HEK293 (cell line): ENCODE measurements around the gene ACADVL.

Source experiments
- CTCF ChIA-PET: fragments of 350-600 bp; formaldehyde crosslinking; extraction: SDS; loops from one replicate; lab custom pipeline; 2021; ENCODE audit warnings: antibody characterized with exemption; lab: Yijun Ruan, JAX
- POLR2A ChIA-PET: fragments of 300-600 bp; formaldehyde crosslinking; extraction: SDS; loops from one replicate; lab custom pipeline; 2020; ENCODE audit warnings: antibody characterized with exemption, inconsistent platforms; lab: Yijun Ruan, JAX
- H3K27ac ChIP-seq: fragments of 200-500 bp; sonication (Bioruptor generic); 2 replicates; pipeline ENCODE4 v1.5.1; 2014; ENCODE audit warnings: low read depth, low read length, control low read depth, inconsistent platforms; ENCODE audit errors: extremely low read depth
- H3K36me3 ChIP-seq, 2 experiments: fragments of 200-500 bp in 1 of 2; sonication (Bioruptor generic) in 1 of 2; 1 replicate in 1 of 2; 2 replicates in 1 of 2; pipeline ENCODE4 v1.5.1; 2014 to 2017; ENCODE audit warnings: inconsistent platforms in 2 of 2, low read length in 2 of 2; ENCODE audit not compliant: control insufficient read depth in 2 of 2, insufficient read depth in 1 of 2
- H3K4me1 ChIP-seq: fragments of 200-500 bp; sonication (Bioruptor generic); 2 replicates; pipeline ENCODE4 v1.5.1; 2014; ENCODE audit warnings: mild to moderate bottlenecking, low read length, inconsistent platforms; ENCODE audit not compliant: control insufficient read depth, insufficient read depth
- H3K4me3 ChIP-seq: 2 replicates; pipeline ENCODE4 v1.5.1; 2011; ENCODE audit warnings: low read depth, mild to moderate bottlenecking, control low read depth, low read length, moderate library complexity
- H3K9me3 ChIP-seq: fragments of 200-500 bp; sonication (Bioruptor generic); 2 replicates; pipeline ENCODE4 v1.5.1; 2014; ENCODE audit warnings: low read depth, low read length, inconsistent platforms; ENCODE audit not compliant: control insufficient read depth, insufficient read depth
- EGR2 ChIP-seq: fragments of 450-650 bp; formaldehyde crosslinking; IDR thresholded peaks from 2 replicates; pipeline ENCODE4 v1.5.1; 2016; ENCODE audit warnings: low read depth, missing biosample characterization, missing genetic modification characterization
- MEIS1 ChIP-seq: sonication (generic); formaldehyde crosslinking; IDR thresholded peaks from 2 replicates; pipeline ENCODE4 v1.8.1; 2022; ENCODE audit warnings: missing genetic modification reagents, mild to moderate bottlenecking, borderline replicate concordance
- PRDM1 ChIP-seq: fragments of 450-650 bp; formaldehyde crosslinking; IDR thresholded peaks from 2 replicates; pipeline ENCODE4; 2016; ENCODE audit warnings: missing biosample characterization, missing genetic modification characterization
- YY1 ChIP-seq: fragments of 450-650 bp; formaldehyde crosslinking; IDR thresholded peaks from 2 replicates; pipeline ENCODE4 v1.5.1; 2018; ENCODE audit warnings: missing biosample characterization, missing genetic modification characterization
- ZNF174 ChIP-seq: fragments of 450-650 bp; formaldehyde crosslinking; IDR thresholded peaks from 2 replicates; pipeline ENCODE4 v1.5.0; 2017; ENCODE audit warnings: missing biosample characterization, mild to moderate bottlenecking, missing genetic modification characterization
- ZNF2 ChIP-seq: fragments of 450-650 bp; formaldehyde crosslinking; IDR thresholded peaks from 2 replicates; pipeline ENCODE4 v1.5.1; 2016; ENCODE audit warnings: missing biosample characterization, missing genetic modification characterization
- ZNF24 ChIP-seq: fragments of 450-650 bp; formaldehyde crosslinking; IDR thresholded peaks from 2 replicates; pipeline ENCODE4 v1.5.1; 2016; ENCODE audit warnings: missing biosample characterization, missing genetic modification characterization
- ZNF248 ChIP-seq: fragments of 450-650 bp; formaldehyde crosslinking; IDR thresholded peaks from 2 replicates; pipeline ENCODE4 v1.5.1; 2017; ENCODE audit warnings: missing biosample characterization, missing genetic modification characterization
- ZNF274 ChIP-seq, 2 experiments: fragments of 200-500 bp in 1 of 2; fragments of 450-650 bp in 1 of 2; sonication (Bioruptor generic) in 1 of 2; formaldehyde crosslinking in 1 of 2; IDR thresholded peaks; 2 replicates each; pipeline versions ENCODE4 v1.5.1 to v1.6.1; 2014 to 2016; ENCODE audit warnings: borderline replicate concordance in 1 of 2, inconsistent platforms in 1 of 2, low read length in 1 of 2, missing biosample characterization in 1 of 2, missing genetic modification characterization in 1 of 2
- ZNF391 ChIP-seq: fragments of 450-650 bp; formaldehyde crosslinking; IDR thresholded peaks from 2 replicates; pipeline ENCODE4 v1.5.1; 2016; ENCODE audit warnings: low read depth, missing biosample characterization, missing genetic modification characterization, borderline replicate concordance
- ZNF426 ChIP-seq: fragments of 450-650 bp; formaldehyde crosslinking; IDR thresholded peaks from 2 replicates; pipeline ENCODE4 v1.5.1; 2017; ENCODE audit warnings: missing biosample characterization, missing genetic modification characterization, mild to moderate bottlenecking, inconsistent platforms, moderate library complexity
- ZNF473 ChIP-seq: fragments of 450-650 bp; formaldehyde crosslinking; IDR thresholded peaks from 2 replicates; pipeline ENCODE4 v1.5.1; 2017; ENCODE audit warnings: missing biosample characterization, missing genetic modification characterization
- ZNF48 ChIP-seq: fragments of 450-650 bp; formaldehyde crosslinking; IDR thresholded peaks from 2 replicates; pipeline ENCODE4 v1.5.1; 2016; ENCODE audit warnings: missing biosample characterization, missing genetic modification characterization
- ZNF501 ChIP-seq: fragments of 450-650 bp; formaldehyde crosslinking; IDR thresholded peaks from 2 replicates; pipeline ENCODE4 v1.5.1; 2016; ENCODE audit warnings: missing biosample characterization, missing genetic modification characterization
- ZNF549 ChIP-seq: fragments of 450-650 bp; IDR thresholded peaks from 2 replicates; pipeline ENCODE4 v1.5.1; 2018; ENCODE audit warnings: missing biosample characterization, missing genetic modification characterization, mild to moderate bottlenecking, inconsistent platforms, moderate library complexity
- ZNF555 ChIP-seq: fragments of 450-650 bp; formaldehyde crosslinking; conservative IDR thresholded peaks from 2 replicates; pipeline ENCODE4 v1.5.1; 2017; ENCODE audit warnings: missing biosample characterization, mild to moderate bottlenecking, missing genetic modification characterization, inconsistent platforms
- ZNF600 ChIP-seq: fragments of 450-650 bp; formaldehyde crosslinking; IDR thresholded peaks from 2 replicates; pipeline ENCODE4 v1.5.1; 2016; ENCODE audit warnings: missing biosample characterization, missing genetic modification characterization
- ZNF76 ChIP-seq: fragments of 450-650 bp; formaldehyde crosslinking; IDR thresholded peaks from 2 replicates; pipeline ENCODE4; 2016; ENCODE audit warnings: low read depth, missing biosample characterization, missing genetic modification characterization, borderline replicate concordance
- ZNF792 ChIP-seq: fragments of 450-650 bp; formaldehyde crosslinking; IDR thresholded peaks from 2 replicates; pipeline ENCODE4 v1.5.1; 2016; ENCODE audit warnings: missing biosample characterization, missing genetic modification characterization
- ZXDB ChIP-seq: fragments of 450-650 bp; formaldehyde crosslinking; IDR thresholded peaks from 2 replicates; pipeline ENCODE4 v1.5.1; 2016; ENCODE audit warnings: missing biosample characterization, missing genetic modification characterization
- TF ChIP-seq, protein P1 (sequence below): fragments of 450-650 bp; formaldehyde crosslinking; IDR thresholded peaks from 2 replicates; pipeline ENCODE4 v1.5.1; 2017; ENCODE audit warnings: missing biosample characterization, missing genetic modification characterization
- TF ChIP-seq, protein P2 (sequence below): fragments of 450-650 bp; formaldehyde crosslinking; IDR thresholded peaks from 2 replicates; pipeline ENCODE4 v1.5.1; 2017; ENCODE audit warnings: missing biosample characterization, missing genetic modification characterization
- TF ChIP-seq, protein P3 (sequence below): fragments of 450-650 bp; formaldehyde crosslinking; IDR thresholded peaks from 2 replicates; pipeline ENCODE4 v1.5.1; 2016; ENCODE audit warnings: missing biosample characterization, missing genetic modification characterization
- TF ChIP-seq, protein P4 (sequence below): fragments of 450-650 bp; formaldehyde crosslinking; optimal IDR thresholded peaks from 2 replicates; pipeline ENCODE3; 2016; ENCODE audit warnings: missing biosample characterization, mild to moderate bottlenecking, missing genetic modification characterization

ACADVL gene

DNA sequence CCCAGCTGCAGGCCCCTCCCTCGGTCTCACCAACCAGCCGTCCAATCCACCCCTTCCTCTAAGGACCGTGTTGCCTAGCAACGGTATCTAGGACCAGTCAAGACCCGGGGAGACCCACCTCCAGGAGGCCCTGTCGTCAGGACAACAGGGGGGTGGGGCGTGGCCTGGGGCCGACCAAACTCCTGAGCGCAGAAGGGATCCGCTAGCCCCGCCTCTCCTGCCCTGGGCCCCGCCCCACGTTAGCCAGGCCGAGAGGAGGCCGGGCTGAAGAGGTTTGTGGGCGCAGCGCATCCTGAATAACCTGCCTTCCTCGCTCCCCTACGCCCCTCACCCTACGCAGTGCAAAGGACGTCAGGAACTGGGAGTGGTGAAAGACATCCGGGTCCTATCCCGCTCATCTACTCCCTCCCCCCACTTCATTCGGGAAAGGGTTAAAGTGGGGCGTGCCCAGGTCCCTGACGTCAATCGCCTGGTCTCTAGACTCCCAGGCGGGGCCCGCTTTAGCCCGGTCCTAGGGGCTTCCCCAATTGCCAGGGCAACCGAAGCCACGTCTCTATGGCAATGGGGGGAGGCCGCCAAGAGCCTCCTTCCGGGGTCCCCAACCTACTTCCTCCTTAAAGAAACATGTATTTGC, 14.8 kb upstream of the ACADVL start (continued):
- TF ChIP-seq, protein P1, sequence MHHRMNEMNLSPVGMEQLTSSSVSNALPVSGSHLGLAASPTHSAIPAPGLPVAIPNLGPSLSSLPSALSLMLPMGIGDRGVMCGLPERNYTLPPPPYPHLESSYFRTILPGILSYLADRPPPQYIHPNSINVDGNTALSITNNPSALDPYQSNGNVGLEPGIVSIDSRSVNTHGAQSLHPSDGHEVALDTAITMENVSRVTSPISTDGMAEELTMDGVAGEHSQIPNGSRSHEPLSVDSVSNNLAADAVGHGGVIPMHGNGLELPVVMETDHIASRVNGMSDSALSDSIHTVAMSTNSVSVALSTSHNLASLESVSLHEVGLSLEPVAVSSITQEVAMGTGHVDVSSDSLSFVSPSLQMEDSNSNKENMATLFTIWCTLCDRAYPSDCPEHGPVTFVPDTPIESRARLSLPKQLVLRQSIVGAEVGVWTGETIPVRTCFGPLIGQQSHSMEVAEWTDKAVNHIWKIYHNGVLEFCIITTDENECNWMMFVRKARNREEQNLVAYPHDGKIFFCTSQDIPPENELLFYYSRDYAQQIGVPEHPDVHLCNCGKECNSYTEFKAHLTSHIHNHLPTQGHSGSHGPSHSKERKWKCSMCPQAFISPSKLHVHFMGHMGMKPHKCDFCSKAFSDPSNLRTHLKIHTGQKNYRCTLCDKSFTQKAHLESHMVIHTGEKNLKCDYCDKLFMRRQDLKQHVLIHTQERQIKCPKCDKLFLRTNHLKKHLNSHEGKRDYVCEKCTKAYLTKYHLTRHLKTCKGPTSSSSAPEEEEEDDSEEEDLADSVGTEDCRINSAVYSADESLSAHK (tag by site-specific recombination), result no peak
- TF ChIP-seq ZNF792 (tag by site-specific recombination) (no peak), PRDM1 (no peak), ZNF248 (tag by site-specific recombination) (no peak), ZNF555 (no peak), ZNF600 (tag by site-specific recombination) (no peak), ZXDB (tag by site-specific recombination) (no peak), YY1 (tag by site-specific recombination) (no peak), ZNF24 (tag by site-specific recombination) (no peak), ZNF274 (IDR thresholded peaks at IDR 0.05; ENCODE audit: low read length) (no peak), ZNF274 (tag by site-specific recombination; IDR thresholded peaks at IDR 0.05; ENCODE audit: borderline replicate concordance) (no peak), ZNF426 (tag by site-specific recombination) (no peak), ZNF2 (tag by site-specific recombination) (no peak), ZNF501 (tag by site-specific recombination) (no peak)
- TF ChIP-seq, protein P2, sequence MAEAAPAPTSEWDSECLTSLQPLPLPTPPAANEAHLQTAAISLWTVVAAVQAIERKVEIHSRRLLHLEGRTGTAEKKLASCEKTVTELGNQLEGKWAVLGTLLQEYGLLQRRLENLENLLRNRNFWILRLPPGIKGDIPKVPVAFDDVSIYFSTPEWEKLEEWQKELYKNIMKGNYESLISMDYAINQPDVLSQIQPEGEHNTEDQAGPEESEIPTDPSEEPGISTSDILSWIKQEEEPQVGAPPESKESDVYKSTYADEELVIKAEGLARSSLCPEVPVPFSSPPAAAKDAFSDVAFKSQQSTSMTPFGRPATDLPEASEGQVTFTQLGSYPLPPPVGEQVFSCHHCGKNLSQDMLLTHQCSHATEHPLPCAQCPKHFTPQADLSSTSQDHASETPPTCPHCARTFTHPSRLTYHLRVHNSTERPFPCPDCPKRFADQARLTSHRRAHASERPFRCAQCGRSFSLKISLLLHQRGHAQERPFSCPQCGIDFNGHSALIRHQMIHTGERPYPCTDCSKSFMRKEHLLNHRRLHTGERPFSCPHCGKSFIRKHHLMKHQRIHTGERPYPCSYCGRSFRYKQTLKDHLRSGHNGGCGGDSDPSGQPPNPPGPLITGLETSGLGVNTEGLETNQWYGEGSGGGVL, result no peak
- TF ChIP-seq, protein P3, sequence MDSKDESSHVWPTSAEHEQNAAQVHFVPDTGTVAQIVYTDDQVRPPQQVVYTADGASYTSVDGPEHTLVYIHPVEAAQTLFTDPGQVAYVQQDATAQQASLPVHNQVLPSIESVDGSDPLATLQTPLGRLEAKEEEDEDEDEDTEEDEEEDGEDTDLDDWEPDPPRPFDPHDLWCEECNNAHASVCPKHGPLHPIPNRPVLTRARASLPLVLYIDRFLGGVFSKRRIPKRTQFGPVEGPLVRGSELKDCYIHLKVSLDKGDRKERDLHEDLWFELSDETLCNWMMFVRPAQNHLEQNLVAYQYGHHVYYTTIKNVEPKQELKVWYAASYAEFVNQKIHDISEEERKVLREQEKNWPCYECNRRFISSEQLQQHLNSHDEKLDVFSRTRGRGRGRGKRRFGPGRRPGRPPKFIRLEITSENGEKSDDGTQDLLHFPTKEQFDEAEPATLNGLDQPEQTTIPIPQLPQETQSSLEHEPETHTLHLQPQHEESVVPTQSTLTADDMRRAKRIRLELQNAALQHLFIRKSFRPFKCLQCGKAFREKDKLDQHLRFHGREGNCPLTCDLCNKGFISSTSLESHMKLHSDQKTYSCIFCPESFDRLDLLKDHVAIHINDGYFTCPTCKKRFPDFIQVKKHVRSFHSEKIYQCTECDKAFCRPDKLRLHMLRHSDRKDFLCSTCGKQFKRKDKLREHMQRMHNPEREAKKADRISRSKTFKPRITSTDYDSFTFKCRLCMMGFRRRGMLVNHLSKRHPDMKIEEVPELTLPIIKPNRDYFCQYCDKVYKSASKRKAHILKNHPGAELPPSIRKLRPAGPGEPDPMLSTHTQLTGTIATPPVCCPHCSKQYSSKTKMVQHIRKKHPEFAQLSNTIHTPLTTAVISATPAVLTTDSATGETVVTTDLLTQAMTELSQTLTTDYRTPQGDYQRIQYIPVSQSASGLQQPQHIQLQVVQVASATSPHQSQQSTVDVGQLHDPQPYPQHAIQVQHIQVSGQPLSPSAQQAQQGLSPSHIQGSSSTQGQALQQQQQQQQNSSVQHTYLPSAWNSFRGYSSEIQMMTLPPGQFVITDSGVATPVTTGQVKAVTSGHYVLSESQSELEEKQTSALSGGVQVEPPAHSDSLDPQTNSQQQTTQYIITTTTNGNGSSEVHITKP (tag by site-specific recombination), result peak; percentile 89

DNA sequence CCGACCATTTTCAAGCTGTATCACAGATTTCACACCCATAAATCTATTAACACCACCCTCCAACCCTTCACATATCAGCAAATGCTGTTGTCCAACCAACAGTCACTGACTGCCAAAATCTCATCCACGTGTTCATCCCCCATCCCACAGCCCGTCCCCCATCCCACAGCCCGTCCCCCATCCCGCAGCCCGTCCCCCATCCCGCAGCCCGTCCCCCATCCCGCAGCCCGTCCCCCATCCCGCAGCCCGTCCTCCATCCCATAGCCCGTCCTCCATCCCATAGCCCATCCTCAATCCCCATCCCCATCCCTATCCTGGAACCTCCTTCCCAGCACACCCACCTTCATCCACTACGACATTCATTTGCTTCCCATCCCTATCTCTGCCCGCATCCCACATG, 14.2 kb upstream of the ACADVL start:
- POLR2A ChIA-PET, result interaction anchor here (0.9 kb wide), 1 partner anchor 14 kb away, joined by 3 read pairs; the partner anchor contains the start of genes ACADVL and DLG4
- CTCF ChIA-PET, result no interaction called here
- Histone ChIP-seq H3K36me3 (peaks cover 9 to 31% of the 10 kb centered on the region in 2 experiments), H3K4me1 (peaks cover 3% of the 10 kb centered on the region; the same call in 1 of the 2 replicates), H3K4me3 (no peak overlapping the region), H3K27ac (no peak overlapping the region), H3K9me3 (no peaks in the 10 kb centered on the region)
- TF ChIP-seq ZNF391 (tag by site-specific recombination), result no peak
- no peak for TF ChIP-seq MEIS1 (CRISPR knock-in tag)
- TF ChIP-seq ZNF473 (tag by site-specific recombination), result no peak
- TF ChIP-seq ZNF549 (tag by site-specific recombination), result no peak
- no peak for TF ChIP-seq ZNF48 (tag by site-specific recombination)
- TF ChIP-seq ZNF76 (tag by site-specific recombination), result no peak
- TF ChIP-seq ZNF174 (tag by site-specific recombination), result no peak
- TF ChIP-seq, protein P2, result no peak
- TF ChIP-seq EGR2, result 0 out of 2 replicates have a peak, but pooled peaks have one; percentile 6
- TF ChIP-seq, protein P4, sequence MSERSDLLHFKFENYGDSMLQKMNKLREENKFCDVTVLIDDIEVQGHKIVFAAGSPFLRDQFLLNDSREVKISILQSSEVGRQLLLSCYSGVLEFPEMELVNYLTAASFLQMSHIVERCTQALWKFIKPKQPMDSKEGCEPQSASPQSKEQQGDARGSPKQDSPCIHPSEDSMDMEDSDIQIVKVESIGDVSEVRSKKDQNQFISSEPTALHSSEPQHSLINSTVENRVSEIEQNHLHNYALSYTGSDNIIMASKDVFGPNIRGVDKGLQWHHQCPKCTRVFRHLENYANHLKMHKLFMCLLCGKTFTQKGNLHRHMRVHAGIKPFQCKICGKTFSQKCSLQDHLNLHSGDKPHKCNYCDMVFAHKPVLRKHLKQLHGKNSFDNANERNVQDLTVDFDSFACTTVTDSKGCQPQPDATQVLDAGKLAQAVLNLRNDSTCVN (tag by site-specific recombination), result peak; percentile 0
